ENCODE data around the gene TMEM26. TPM values are rescaled to one million over a fixed set of nuclear protein-coding genes. Genes with fewer than 3 reads are reported as not detected.

Gene TMEM26
- total and polyA plus RNA-seq, 9 donors, result 0.12 to 2.9 (median 1.1) TPM

- TF ChIP-seq EP300 (IDR thresholded peaks at IDR 0.05), result no peak
- no peak for TF ChIP-seq POLR2A (IDR thresholded peaks at IDR 0.05)
- no peak for TF ChIP-seq CTCF (IDR thresholded peaks at IDR 0.05)
- Histone ChIP-seq H3K27ac (no peak overlapping the region), H3K27me3 (no peaks in the 10 kb centered on the region), H3K9me3 (no peaks in the 10 kb centered on the region), H3K4me3 (no peak overlapping the region), H3K4me1 (ENCODE audit: insufficient read depth) (no peaks in the 10 kb centered on the region), H3K36me3 (no peaks in the 10 kb centered on the region)
- intact Hi-C loops (cut with DNase I), result no loop called here
- DNase-seq, result no peak
- WGBS, 3 donors, result 92 to 95% (median 93%) methylated on average over 2 of the region's 2 CpGs
Measured at GRCh38 chr10:61486738-61487396, 33.7 kb upstream of the TMEM26 start.

GRCh38 chr10:61486251-61486650 is 33.1 kb upstream of the TMEM26 start:
- TF ChIP-seq POLR2A (IDR thresholded peaks at IDR 0.05) (no peak), EP300 (IDR thresholded peaks at IDR 0.05) (no peak), CTCF (IDR thresholded peaks at IDR 0.05) (no peak)
- intact Hi-C loops (cut with DNase I), result no loop called here

GRCh38 chr10:61481597-61481996 is 28.4 kb upstream of the TMEM26 start:
- WGBS, 3 donors, result 75 to 78% (median 76%) methylated on average over 3 of the region's 3 CpGs
- H3K27ac ChIP-seq, result no peak overlapping the region
- no peaks in the 10 kb centered on the region for H3K27me3 ChIP-seq
- no peaks in the 10 kb centered on the region for H3K36me3 ChIP-seq
- DNase-seq, result no peak
- no peak overlapping the region for H3K4me3 ChIP-seq
- intact Hi-C loops (cut with DNase I), result no loop called here
- H3K9me3 ChIP-seq, result no peaks in the 10 kb centered on the region
- TF ChIP-seq EP300 (IDR thresholded peaks at IDR 0.05) (no peak), CTCF (IDR thresholded peaks at IDR 0.05) (no peak), POLR2A (IDR thresholded peaks at IDR 0.05) (no peak)
- H3K4me1 ChIP-seq (ENCODE audit: insufficient read depth), result no peaks in the 10 kb centered on the region

More at GRCh38 chr10:61486251-61486650, 33.1 kb upstream of the TMEM26 start:
- no peak for DNase-seq
- H3K4me1 ChIP-seq (ENCODE audit: insufficient read depth), result no peaks in the 10 kb centered on the region
- no peaks in the 10 kb centered on the region for H3K27me3 ChIP-seq
- H3K36me3 ChIP-seq, result no peaks in the 10 kb centered on the region
- H3K9me3 ChIP-seq, result no peaks in the 10 kb centered on the region
- WGBS, 3 donors, result 62 to 74% (median 72%) methylated on average over 1 of the region's 1 CpG
- no peak overlapping the region for H3K4me3 ChIP-seq
- H3K27ac ChIP-seq, result no peak overlapping the region

GRCh38 chr10:61480208-61480607 is 27.0 kb upstream of the TMEM26 start:
- no peaks in the 10 kb centered on the region for H3K36me3 ChIP-seq
- no peaks in the 10 kb centered on the region for H3K9me3 ChIP-seq
- DNase-seq, result no peak
- WGBS, 3 donors, result 59 to 96% (median 85%) methylated on average over 2 of the region's 2 CpGs
- intact Hi-C loops (cut with DNase I), result no loop called here
- no peaks in the 10 kb centered on the region for H3K4me1 ChIP-seq (ENCODE audit: insufficient read depth)
- H3K4me3 ChIP-seq, result no peak overlapping the region
- TF ChIP-seq CTCF (IDR thresholded peaks at IDR 0.05), result no peak
- TF ChIP-seq POLR2A (IDR thresholded peaks at IDR 0.05), result no peak
- no peaks in the 10 kb centered on the region for H3K27me3 ChIP-seq
- no peak overlapping the region for H3K27ac ChIP-seq

Data from ovary (tissue), 9 donors.